ENCODE data around the gene TMEM184A. TPM values are rescaled to one million over a fixed set of nuclear protein-coding genes. Genes with fewer than 3 reads are reported as not detected.

TMEM184A gene
- total and polyA plus RNA-seq, 2 of the 8 experiments (the other 6 are each of a cell fraction or from before 2014, with no cell fraction given), result 1.8 to 2.1 TPM

DNA sequence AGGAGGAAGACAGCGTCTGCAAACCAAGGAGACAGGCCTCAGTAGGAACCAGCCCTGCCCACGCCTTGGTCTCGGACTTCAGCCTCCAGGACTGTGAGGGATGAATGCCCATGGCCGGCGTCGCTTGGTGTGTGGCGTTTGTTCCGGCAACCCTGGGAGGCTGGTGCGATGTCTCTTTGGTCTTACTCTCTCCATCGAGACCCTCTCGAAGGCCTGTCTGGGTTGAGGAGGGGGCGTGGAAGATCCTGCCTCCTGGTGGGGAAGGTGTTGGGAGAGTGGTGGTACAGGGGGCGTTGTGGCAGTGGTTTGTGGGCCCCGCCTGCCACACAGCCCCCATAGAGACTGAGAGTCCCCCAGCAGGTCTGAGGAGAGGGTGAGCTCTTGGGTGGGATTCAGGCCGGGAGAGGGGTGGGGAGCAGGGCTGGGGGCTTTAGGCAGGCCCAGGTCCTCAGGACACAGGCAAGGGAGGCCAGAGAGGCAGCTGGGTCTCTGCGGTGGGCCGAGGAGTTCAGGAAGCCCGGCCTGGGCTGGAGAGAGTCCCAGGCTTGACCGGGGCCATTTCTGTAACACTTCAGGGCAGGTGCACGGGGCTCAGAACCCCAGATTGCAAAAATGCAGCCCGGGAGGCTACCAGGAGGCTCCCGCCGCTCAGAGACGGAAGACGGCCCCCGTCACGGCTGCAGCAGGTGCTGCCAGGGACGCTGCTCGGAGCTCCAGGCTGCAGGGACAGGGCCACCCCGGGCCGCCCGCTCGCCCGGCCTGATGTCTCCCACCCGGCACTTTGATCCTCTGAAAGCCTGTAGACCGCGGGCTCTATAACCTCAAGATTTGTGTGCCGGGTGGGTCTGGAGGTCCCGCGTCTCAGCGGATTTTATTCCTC lies 47.6 kb upstream of the TMEM184A start (continued):
- TF ChIP-seq, protein P1, sequence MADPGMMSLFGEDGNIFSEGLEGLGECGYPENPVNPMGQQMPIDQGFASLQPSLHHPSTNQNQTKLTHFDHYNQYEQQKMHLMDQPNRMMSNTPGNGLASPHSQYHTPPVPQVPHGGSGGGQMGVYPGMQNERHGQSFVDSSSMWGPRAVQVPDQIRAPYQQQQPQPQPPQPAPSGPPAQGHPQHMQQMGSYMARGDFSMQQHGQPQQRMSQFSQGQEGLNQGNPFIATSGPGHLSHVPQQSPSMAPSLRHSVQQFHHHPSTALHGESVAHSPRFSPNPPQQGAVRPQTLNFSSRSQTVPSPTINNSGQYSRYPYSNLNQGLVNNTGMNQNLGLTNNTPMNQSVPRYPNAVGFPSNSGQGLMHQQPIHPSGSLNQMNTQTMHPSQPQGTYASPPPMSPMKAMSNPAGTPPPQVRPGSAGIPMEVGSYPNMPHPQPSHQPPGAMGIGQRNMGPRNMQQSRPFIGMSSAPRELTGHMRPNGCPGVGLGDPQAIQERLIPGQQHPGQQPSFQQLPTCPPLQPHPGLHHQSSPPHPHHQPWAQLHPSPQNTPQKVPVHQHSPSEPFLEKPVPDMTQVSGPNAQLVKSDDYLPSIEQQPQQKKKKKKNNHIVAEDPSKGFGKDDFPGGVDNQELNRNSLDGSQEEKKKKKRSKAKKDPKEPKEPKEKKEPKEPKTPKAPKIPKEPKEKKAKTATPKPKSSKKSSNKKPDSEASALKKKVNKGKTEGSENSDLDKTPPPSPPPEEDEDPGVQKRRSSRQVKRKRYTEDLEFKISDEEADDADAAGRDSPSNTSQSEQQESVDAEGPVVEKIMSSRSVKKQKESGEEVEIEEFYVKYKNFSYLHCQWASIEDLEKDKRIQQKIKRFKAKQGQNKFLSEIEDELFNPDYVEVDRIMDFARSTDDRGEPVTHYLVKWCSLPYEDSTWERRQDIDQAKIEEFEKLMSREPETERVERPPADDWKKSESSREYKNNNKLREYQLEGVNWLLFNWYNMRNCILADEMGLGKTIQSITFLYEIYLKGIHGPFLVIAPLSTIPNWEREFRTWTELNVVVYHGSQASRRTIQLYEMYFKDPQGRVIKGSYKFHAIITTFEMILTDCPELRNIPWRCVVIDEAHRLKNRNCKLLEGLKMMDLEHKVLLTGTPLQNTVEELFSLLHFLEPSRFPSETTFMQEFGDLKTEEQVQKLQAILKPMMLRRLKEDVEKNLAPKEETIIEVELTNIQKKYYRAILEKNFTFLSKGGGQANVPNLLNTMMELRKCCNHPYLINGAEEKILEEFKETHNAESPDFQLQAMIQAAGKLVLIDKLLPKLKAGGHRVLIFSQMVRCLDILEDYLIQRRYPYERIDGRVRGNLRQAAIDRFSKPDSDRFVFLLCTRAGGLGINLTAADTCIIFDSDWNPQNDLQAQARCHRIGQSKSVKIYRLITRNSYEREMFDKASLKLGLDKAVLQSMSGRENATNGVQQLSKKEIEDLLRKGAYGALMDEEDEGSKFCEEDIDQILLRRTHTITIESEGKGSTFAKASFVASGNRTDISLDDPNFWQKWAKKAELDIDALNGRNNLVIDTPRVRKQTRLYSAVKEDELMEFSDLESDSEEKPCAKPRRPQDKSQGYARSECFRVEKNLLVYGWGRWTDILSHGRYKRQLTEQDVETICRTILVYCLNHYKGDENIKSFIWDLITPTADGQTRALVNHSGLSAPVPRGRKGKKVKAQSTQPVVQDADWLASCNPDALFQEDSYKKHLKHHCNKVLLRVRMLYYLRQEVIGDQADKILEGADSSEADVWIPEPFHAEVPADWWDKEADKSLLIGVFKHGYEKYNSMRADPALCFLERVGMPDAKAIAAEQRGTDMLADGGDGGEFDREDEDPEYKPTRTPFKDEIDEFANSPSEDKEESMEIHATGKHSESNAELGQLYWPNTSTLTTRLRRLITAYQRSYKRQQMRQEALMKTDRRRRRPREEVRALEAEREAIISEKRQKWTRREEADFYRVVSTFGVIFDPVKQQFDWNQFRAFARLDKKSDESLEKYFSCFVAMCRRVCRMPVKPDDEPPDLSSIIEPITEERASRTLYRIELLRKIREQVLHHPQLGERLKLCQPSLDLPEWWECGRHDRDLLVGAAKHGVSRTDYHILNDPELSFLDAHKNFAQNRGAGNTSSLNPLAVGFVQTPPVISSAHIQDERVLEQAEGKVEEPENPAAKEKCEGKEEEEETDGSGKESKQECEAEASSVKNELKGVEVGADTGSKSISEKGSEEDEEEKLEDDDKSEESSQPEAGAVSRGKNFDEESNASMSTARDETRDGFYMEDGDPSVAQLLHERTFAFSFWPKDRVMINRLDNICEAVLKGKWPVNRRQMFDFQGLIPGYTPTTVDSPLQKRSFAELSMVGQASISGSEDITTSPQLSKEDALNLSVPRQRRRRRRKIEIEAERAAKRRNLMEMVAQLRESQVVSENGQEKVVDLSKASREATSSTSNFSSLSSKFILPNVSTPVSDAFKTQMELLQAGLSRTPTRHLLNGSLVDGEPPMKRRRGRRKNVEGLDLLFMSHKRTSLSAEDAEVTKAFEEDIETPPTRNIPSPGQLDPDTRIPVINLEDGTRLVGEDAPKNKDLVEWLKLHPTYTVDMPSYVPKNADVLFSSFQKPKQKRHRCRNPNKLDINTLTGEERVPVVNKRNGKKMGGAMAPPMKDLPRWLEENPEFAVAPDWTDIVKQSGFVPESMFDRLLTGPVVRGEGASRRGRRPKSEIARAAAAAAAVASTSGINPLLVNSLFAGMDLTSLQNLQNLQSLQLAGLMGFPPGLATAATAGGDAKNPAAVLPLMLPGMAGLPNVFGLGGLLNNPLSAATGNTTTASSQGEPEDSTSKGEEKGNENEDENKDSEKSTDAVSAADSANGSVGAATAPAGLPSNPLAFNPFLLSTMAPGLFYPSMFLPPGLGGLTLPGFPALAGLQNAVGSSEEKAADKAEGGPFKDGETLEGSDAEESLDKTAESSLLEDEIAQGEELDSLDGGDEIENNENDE (IDR thresholded peaks at IDR 0.05; ENCODE audit: insufficient replicate concordance, low read length), result no peak
- no peak for TF ChIP-seq HDAC6 (IDR thresholded peaks at IDR 0.05; ENCODE audit: low read depth, low read length)
- TF ChIP-seq ASH2L (IDR thresholded peaks at IDR 0.05; ENCODE audit: low read length), result no peak
- no peak for TF ChIP-seq PHF8 (conservative IDR thresholded peaks at IDR 0.05; ENCODE audit: low read depth, low read length)
